Renal cortex interstitium (tissue), 15 donors: ENCODE results near the gene UNC5B. TPM values are rescaled to one million over a fixed set of nuclear protein-coding genes. Genes with fewer than 3 reads are reported as not detected.

Experiments used
- DNase-seq, 11 donors: peaks; one replicate each; pipeline ENCODE4 v3.0.0-alpha.2; 2013; ENCODE audit warnings: low read depth in 9 of 11, low spot score in 4 of 11; ENCODE audit errors: extremely low read depth in 1 of 11
- long read RNA-seq, 16 experiments: transcript quantifications; one replicate each; lab custom pipeline, GENCODE V29; 2026
- polyA plus RNA-seq, 3 donors: library from polyadenylated mRNA; unstranded; fragments of 120-200 nt; gene quantifications; one replicate each; pipeline ENCODE4 v1.2.1, GENCODE V29; 2013; ENCODE audit not compliant: insufficient read length in 3 of 3

The UNC5B gene
- 10 to 100 TPM; 42.2 to 58.4 (median 50.9) TPM for polyA plus RNA-seq
- long read RNA-seq, donor 1, full-length matches to known transcripts = 2 of 22 reads
- long read RNA-seq, donor 1, partial matches to known transcripts = 20 of 22 reads
- long read RNA-seq, donor 1, other reads (novel, unspliced or antisense) = 0 of 22 reads
- long read RNA-seq, donor 2, partial matches to known transcripts = 18 of 18 reads
- long read RNA-seq, donor 2, other reads (novel, unspliced or antisense) = 0 of 18 reads
- long read RNA-seq, donor 3, full-length matches to known transcripts = 8 of 35 reads
- long read RNA-seq, donor 3, partial matches to known transcripts = 27 of 35 reads
- long read RNA-seq, donor 3, other reads (novel, unspliced or antisense) = 0 of 35 reads
- long read RNA-seq, donor 4, full-length matches to known transcripts = 2 of 9 reads
- long read RNA-seq, donor 4, partial matches to known transcripts = 7 of 9 reads
- long read RNA-seq, donor 4, other reads (novel, unspliced or antisense) = 0 of 9 reads
- long read RNA-seq, donor 5 = 0 reads
- long read RNA-seq, donor 6, full-length matches to known transcripts = 1 of 42 reads
- long read RNA-seq, donor 6, partial matches to known transcripts = 31 of 42 reads
- long read RNA-seq, donor 6, other reads (novel, unspliced or antisense) = 10 of 42 reads
- long read RNA-seq, donor 7, partial matches to known transcripts = 21 of 33 reads
- long read RNA-seq, donor 7, other reads (novel, unspliced or antisense) = 12 of 33 reads
- long read RNA-seq, donor 8, full-length matches to known transcripts = 2 of 31 reads
- long read RNA-seq, donor 8, partial matches to known transcripts = 16 of 31 reads
- long read RNA-seq, donor 8, other reads (novel, unspliced or antisense) = 13 of 31 reads
- long read RNA-seq, donor 9, full-length matches to known transcripts = 2 of 2 reads
- long read RNA-seq, donor 9, partial matches to known transcripts = 0 of 2 reads
- long read RNA-seq, donor 9, other reads (novel, unspliced or antisense) = 0 of 2 reads
- long read RNA-seq, donor 10, partial matches to known transcripts = 36 of 36 reads
- long read RNA-seq, donor 10, other reads (novel, unspliced or antisense) = 0 of 36 reads
- long read RNA-seq, donor 11, full-length matches to known transcripts = 6 of 12 reads
- long read RNA-seq, donor 11, partial matches to known transcripts = 6 of 12 reads
- long read RNA-seq, donor 11, other reads (novel, unspliced or antisense) = 0 of 12 reads
- long read RNA-seq, donor 12, full-length matches to known transcripts = 2 of 10 reads
- long read RNA-seq, donor 12, partial matches to known transcripts = 8 of 10 reads
- long read RNA-seq, donor 12, other reads (novel, unspliced or antisense) = 0 of 10 reads
- long read RNA-seq, donor 13 = 0 reads
- long read RNA-seq, donor 14, full-length matches to known transcripts = 4 of 9 reads
- long read RNA-seq, donor 14, partial matches to known transcripts = 5 of 9 reads
- long read RNA-seq, donor 14, other reads (novel, unspliced or antisense) = 0 of 9 reads
- long read RNA-seq, donor 15, full-length matches to known transcripts = 1 of 1 reads
- long read RNA-seq, donor 15, partial matches to known transcripts = 0 of 1 reads
- long read RNA-seq, donor 15, other reads (novel, unspliced or antisense) = 0 of 1 reads
- long read RNA-seq, donor 16, full-length matches to known transcripts = 12 of 261 reads
- long read RNA-seq, donor 16, partial matches to known transcripts = 249 of 261 reads
- long read RNA-seq, donor 16, other reads (novel, unspliced or antisense) = 0 of 261 reads

DNA sequence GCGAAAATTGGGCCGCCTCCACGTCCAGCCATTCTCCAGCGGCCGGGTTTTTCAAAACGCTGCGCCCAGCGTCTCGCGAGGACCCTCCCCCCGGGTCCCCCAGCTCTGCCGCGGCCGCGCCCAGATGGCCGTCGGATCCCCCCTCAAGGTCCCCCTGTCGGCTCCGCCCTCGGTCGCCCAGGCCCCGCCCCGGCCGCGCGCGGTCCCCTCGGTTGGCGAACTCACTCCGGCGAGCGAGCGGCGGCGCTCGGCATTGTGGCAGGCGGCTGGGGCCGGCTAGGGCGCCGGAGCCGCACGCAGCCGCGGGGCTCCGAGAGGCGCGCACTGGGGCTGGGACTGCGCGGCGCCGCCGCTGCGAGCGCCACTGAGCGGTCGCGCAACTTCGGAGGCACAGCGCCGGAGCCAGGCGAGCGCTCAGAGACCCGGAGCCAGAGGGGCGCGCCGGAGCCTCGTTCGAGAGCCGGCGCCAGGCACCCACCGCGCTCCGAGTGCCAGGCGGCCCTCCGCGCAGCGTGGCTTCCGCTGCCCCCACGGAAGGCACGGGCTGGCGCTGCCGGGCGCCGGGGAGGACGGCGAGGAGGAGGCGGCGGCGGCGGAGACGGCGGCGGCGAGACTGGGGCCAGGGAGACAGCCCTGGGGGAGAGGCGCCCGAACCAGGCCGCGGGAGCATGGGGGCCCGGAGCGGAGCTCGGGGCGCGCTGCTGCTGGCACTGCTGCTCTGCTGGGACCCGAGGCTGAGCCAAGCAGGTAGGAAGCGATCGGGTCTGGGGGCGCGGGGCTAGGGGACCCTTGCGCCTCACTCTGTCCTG is at the start of gene UNC5B:
Gene UNC5B, plus strand, starts transcription at position 253 of the 809 bp plus-strand sequence. Its CDS starts 416 bp downstream, at position 669.
- DNase-seq = peak in 9 of 11 donors; percentile 80 to 94 (median 92)

DNA sequence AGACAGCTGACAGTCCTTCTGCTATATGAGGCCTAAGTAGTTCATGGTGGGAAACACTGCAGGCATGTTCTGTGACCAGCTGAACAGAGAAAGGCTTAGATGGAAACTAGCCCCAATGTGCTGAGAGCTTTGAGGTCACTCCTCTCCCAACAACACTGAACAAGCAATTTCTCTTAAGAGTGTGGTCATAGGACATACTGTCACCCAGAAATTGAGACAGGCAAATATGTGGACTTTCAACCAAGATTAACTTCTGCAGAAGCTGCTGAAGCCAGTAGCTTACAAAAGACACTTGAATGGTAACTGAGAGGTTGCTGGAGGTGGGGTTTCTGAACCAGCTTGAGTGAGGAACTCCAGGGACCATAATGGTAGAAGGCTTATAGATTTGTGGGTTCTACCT is 38.9 kb upstream of the UNC5B start:
- no peak for DNase-seq

DNA sequence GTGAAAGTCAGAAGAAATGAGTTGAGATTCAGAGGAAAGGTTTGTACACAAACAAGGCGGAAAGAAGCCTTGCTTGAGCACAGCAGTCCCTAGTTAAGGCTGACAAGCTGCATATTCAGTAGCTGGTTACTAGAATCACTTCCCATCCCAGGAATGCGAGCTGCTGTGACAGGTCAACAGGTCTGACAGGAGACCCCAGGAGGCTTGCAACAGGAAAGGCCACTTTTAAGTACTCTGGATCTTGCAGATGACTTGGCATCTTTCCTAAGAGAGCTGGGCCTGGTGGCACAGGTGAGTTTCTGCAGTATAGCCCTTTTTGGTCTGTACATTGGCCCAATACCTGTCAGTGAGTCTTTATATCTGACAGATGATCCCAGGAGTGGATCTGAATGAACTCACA is 35.7 kb upstream of the UNC5B start:
- no peak for DNase-seq

DNA sequence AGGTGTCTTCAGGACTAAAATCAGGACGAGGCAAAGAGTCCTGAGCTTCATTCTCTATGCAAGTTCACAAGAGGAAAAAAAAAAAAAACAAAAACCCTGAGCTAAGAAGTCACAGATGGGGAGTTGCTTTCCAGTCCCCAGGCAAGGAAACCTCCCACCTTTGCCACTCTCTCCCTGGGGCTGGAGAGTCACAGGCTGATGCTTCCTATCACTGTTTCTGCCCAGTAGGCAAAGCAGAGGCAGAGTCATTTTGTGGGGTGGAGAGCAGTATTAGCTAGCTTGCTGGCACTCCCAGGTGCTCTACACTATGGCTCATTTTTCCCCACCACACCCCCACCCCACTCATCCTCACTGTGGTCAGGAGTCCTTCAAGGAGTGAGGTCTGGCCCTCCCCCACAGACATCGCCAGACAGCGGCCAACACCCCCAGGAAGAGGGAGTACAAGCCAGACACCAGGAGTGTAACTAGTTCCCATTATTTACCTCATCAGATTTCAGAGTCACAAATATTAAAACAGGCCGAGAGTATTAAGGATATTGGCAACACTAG is 34.6 kb upstream of the UNC5B start:
- peak in 2 of 11 donors; percentile 24 to 26 for DNase-seq

DNA sequence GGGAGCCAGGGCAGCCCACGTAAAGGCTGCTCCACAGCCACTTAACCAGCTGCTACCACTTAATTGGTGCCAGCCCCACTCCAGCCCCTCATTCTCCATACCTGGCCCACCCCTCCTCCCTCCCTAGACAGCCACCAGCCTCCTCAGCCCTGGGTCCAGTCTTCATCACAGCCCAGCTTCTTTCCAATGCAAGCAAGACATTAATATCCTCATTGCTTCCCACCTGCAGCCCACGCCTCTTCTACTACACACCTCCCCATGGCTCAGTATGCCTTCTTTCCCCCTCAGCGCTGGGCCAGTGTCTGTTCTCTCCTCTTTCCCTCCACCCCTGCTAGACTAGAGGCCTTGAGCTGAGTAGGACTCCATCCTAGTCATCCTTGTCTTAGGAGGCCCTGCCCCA is 33.5 kb upstream of the UNC5B start:
- no peak for DNase-seq

DNA sequence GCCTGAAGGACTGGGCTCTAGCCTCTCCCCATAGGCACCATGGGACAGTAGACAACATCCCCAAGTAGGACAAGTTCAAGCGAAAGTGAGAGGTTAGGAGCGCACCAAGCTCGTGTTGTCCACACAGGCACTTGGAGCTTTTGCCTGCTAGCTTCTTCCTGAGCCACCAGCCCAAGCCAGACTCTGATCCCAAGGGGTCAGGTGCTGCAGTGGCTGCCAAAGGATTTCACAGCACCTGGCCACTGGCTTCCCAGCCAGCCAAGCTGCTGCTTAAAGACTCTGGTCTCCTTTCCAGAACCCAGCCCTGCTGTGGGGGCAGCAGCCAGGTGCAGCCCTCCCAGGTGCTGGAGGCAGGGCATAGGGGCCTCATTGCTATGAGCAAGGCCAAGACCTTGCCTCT is 33.0 kb upstream of the UNC5B start:
- no peak for DNase-seq

DNA sequence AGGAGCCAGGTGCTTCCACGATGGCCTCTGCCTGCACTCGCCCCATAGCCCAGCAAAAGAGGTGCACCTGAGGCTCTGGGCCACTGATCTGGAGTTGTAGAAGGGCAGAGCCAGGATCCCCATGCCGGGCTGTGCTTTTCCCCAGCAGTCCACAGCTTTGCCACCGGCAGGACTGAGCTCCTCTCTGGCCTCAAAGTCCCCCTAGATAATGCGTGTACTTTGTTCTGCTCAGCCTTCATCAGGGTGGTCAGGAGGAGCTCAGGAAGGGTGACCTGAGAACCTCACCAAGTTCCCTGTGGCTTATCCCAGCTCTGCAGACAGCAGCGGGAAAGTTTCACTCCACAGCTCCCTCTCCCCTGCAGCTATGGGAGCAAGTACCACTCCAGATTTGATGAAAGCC is 27.9 kb upstream of the UNC5B start:
- no peak for DNase-seq

DNA sequence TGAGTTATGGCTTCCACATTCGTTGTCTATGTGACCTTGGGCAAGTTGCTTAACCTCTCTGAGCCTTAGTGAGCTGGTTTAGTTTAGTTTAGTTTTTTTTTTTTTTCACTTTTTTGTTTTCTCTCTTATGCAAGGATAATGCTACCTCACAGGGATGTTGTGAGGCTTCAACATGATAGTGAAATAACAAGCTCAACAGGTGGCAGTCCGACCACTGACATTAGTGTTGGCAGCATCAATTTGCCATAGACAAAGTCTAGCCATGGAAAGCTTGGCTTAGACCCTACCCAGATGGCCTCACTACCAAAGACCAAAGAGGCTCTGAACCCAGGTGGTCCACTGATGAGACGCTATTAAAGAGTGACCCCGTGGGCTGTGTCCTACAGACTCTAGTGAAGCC is 27.2 kb upstream of the UNC5B start:
- no peak for DNase-seq

DNA sequence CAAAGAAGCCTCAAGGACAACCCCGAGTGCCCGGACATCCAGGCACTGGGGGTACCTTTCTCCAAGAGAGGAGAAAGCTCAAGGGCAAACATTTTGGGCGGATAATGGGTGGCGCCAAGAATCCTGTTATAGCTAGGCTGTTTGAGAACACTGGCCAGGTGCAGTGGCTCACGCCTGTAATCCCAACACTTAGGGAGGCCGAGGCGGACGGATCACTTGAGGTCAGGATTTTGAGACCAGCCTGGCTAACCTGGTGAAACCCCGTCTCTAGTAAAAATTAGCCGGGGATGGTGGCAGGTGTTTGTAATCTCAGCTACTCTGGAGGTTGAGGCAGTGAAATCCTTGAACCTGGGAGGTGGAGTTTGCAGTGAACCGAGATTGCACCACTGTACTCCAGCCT is 25.2 kb upstream of the UNC5B start:
- DNase-seq = no peak

DNA sequence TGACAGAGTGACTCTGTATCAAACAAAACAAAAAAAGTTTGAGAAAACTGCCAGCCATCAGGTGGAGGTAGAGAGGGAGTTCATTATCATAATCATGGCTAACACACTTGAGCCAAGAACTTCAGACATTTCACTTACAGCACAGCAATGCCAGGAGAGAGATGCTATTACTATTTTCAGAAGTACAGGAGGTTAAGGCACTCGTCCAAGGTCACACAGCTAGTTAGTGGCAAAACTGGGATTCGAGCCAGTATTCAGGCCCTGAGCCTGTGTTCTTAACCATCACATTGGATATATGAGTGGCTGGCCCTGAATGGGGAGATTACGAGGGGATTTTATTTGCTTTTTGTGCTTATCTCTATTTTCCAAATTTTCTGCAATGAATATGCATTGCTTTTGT is 24.8 kb upstream of the UNC5B start:
- no peak for DNase-seq

DNA sequence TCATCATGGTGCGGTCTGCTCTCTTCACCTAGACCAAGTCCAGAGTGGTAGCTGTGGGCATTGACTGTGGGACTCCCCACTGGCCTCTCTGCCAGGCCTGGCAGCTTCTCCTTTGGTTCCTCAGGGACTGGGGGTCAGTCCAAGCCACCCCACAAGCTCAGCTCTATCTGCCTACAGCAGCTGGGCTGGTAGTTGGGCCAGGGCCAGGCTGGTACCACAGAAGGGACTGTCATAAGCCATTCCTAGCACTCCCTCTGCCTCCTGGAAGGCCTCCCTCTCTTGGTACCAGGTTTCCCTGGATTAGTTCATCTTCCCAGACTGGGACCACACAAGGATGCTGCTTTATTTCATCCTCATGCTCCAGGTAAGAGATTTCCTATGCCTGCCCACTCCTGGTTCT is 24.2 kb upstream of the UNC5B start:
- DNase-seq = no peak

DNA sequence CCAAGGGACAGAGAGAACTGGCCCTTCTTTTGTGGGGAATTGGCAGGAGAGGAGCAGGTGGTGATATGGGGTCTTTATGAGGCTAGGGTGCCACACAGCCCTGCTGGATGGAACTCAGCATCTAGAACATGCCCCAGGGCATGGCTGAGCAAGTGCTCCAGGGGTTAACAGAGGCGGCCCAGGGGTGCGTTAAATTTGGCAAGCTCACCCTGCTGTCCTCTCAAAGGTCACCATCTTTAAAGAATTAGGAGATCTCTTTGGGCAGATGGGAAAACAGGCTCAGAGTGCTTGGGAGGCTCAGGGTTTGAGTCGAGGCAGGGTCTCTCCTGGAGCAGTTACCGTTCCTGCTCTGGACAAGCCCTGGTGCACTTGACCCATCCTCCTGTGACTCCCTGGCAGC is 21.4 kb upstream of the UNC5B start:
- DNase-seq = no peak

DNA sequence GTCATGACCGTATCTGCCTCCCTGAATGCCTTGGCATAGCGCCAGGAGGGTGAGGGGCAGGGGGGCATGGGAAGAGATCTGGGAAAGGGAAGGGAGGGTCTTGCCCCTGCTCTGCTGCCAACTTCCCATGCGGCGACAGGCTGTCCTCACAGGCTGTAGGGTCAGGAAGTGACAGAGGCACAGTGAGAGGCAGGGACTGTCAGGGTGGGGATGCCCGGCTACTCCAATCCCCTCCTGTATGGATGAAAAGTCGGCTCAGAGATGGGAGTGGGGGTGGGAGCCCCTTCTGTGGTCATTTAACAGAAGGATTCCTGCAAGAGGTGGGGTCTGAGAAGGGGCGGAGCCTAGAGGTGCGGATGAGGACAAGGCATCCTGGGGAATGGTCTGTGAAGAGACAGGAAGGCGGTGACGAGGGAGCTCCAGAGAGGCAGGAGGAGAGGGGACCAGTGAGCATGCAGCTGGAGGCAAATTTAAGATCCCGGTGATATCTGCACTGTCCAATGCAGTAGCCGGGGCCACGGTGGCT is 20.8 kb upstream of the UNC5B start:
- DNase-seq = no peak

DNA sequence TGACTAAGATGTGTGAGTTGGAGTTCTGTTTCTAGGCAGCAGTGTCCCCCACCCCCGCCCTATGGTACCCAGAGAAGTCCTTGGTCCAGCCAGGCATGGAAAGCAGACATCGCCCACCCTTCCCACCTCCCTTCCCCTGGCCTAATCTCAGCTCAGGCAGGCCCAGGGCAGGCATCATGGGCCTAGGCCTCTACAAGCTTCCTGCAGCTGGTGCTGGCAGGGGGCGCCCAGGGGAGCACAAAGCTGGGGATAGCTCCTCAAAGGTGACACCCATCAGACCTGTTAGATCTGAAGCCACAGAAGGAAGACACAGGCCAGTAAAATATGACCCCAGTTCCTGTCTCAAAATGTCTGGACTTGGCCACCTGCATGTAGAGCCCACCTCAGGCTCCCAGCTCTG is 18.9 kb upstream of the UNC5B start:
- no peak for DNase-seq

DNA sequence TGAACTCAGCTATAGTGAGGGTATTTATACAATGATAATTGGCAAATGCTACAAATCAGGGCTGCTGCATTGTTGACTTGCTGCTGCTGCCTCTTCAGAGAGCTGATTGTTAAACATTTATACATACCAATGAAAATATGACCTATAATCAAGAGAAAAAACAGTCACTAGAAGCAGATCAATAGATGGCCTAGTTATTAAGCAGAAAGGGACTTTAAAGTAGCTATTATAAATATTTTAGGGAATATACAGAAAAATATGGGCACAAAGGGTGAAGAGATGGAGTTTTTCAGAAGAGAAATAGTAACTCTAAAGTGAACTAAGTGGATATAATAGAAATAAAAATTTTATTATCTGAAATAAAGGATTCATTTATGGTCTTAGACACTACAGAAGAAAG is 14.4 kb upstream of the UNC5B start:
- DNase-seq = no peak

DNA sequence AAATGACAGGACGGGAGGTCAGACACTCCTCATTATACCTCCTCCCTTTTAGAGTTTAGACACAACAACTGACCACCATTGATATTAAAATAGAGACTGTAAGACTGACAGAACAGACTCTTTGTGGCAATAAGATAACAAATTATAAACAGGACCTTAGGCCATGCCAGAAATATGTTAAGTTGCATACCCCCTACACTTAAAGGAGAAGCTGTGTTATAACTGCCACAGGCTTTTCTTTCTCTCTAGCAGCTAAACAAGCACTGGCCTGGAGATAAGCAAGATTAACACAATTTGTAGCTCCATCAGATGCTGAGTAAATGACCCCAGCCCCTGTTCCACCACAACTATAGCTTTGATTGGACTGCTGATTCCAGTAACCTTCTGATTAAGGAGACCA is 10.5 kb upstream of the UNC5B start:
- DNase-seq = no peak

DNA sequence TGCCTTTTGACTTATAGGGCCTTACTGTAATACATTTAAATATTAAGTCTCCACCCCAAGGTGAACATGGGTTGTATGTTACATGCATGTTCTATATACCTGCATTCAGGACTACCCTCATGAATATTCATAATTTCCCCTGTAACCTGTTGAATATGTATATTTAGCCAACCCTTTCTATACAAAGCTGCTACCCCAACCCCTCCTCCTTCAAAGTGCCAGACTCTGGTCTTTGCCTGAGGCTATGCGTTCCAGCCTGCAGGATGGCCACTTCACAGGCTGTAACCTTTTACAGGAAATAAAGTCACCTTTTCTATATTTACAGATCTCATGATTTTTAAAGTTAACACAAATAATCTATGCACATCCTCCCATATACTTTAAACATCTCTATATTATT is 10.1 kb upstream of the UNC5B start:
- DNase-seq = no peak
